NCI-H2227 treated with DMSO at 0.1 percent for 48 hours (cell line): ENCODE measurements around the gene SCYGR3.

Source experiments
- DNase-seq: peaks from one replicate; lab custom pipeline; 2025; lab: John Stamatoyannopoulos, UW

The SCYGR3 gene

GRCh38 chr2:227614740-227615139 is at the start of gene SCYGR3:
Gene SCYGR3, minus strand, starts transcription at chr2:227614840. Its CDS starts 0 bp downstream, at chr2:227614840.
- DNase-seq: no peak

GRCh38 chr2:227661827-227662226 is 47.2 kb upstream of the SCYGR3 start:
- DNase-seq: no peak

- DNase-seq: no peak
These were observed 46.5 kb upstream of the SCYGR3 start for GRCh38 chr2:227661025-227661649.

GRCh38 chr2:227657199-227657845 is 42.7 kb upstream of the SCYGR3 start:
- DNase-seq: no peak

- DNase-seq: no peak
These were observed 40.8 kb upstream of the SCYGR3 start for GRCh38 chr2:227655454-227655853.

- no peak for DNase-seq
These were observed 39.8 kb upstream of the SCYGR3 start for GRCh38 chr2:227654426-227654825.

GRCh38 chr2:227653419-227653818 is 38.8 kb upstream of the SCYGR3 start:
- DNase-seq: no peak

GRCh38 chr2:227643990-227644551 is 29.4 kb upstream of the SCYGR3 start:
- DNase-seq: no peak

GRCh38 chr2:227642656-227643055 is 28.0 kb upstream of the SCYGR3 start:
- no peak for DNase-seq

GRCh38 chr2:227634201-227634600 is 19.6 kb upstream of the SCYGR3 start:
- DNase-seq: no peak

GRCh38 chr2:227632827-227633226 is 18.2 kb upstream of the SCYGR3 start:
- DNase-seq: no peak

- DNase-seq: no peak
These were observed 15.7 kb upstream of the SCYGR3 start for GRCh38 chr2:227630322-227630721.

GRCh38 chr2:227629435-227629834 is 14.8 kb upstream of the SCYGR3 start:
- no peak for DNase-seq

- no peak for DNase-seq
These were observed 13.1 kb upstream of the SCYGR3 start for GRCh38 chr2:227627769-227628168.

- no peak for DNase-seq
These were observed 12.0 kb upstream of the SCYGR3 start for GRCh38 chr2:227626580-227627151.

- DNase-seq: no peak
These were observed 10.8 kb upstream of the SCYGR3 start for GRCh38 chr2:227625420-227625819.

GRCh38 chr2:227623226-227623625 is 8.6 kb upstream of the SCYGR3 start:
- no peak for DNase-seq

- DNase-seq: no peak
These were observed 2.9 kb upstream of the SCYGR3 start, which contains the start of gene SCYGR4 for GRCh38 chr2:227617316-227618230. Gene SCYGR4, plus strand, starts transcription at chr2:227617498. Its CDS starts 0 bp downstream, at chr2:227617498.

- DNase-seq: no peak
These were observed 2.0 kb upstream of the SCYGR3 start for GRCh38 chr2:227616631-227617030.

- DNase-seq: no peak
These were observed 1.3 kb upstream of the SCYGR3 start for GRCh38 chr2:227615906-227616305.

GRCh38 chr2:227615181-227615580 is 541 bp upstream of the SCYGR3 start:
- DNase-seq: no peak

- DNase-seq: no peak
These were observed 394 bp downstream of the SCYGR3 start for GRCh38 chr2:227614246-227614645.
